Hepatic stellate cell (primary cell): Measurements from ENCODE around the gene METTL9.
"Not testable (repeated sequence)": the region's sequence is repeated elsewhere in the genome, so short reads cannot be mapped to it uniquely, and the experiment has no call there.

Source experiments
- DNase-seq: peaks from one replicate; pipeline ENCODE4 v3.0.0; 2011; ENCODE audit warnings: low spot score

The METTL9 gene

DNA sequence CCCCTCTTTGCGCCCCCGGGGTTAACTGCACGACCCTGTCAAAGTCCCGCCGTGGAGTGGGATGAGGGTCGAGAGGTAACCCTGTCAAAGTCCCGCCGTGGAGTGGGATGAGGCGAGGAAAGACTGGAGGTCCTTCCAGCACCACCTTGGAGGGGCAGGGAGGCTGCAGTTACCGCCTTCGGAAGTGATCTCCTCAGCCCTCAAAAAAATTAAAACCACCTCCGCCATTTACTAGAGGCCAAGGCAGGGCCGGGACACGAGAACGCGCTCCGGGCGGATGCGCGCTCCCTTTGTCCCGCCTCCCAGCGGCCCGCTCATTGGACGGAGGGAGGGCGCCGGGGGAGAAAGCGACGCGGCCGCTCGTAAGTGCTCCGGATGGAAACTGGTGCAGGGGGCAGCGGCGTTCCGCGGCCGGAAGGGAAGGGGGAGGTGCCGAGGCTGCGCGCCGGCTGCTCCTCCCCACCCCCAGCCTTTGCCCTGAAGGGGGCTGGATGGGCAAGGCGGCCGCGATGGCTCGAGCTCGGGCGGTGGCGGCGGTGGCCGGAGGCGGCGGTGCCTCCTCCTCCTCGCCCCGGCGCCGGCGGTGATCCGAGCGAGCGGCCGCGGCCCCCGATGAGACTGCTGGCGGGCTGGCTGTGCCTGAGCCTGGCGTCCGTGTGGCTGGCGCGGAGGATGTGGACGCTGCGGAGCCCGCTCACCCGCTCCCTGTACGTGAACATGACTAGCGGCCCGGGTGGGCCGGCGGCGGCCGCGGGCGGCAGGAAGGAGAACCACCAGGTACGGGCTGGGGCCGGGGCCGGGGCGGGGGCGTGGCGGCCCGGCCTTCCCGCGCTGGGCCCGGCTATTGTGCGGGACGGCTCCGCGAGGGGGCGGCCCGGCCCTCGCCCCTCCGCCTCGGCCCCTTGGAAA is at the start of gene METTL9:
TSS of gene METTL9 (plus strand) at position 456 of the 909 bp plus-strand sequence. CDS start at position 613, 157 bp downstream.
- peak; percentile 96 for DNase-seq

DNA sequence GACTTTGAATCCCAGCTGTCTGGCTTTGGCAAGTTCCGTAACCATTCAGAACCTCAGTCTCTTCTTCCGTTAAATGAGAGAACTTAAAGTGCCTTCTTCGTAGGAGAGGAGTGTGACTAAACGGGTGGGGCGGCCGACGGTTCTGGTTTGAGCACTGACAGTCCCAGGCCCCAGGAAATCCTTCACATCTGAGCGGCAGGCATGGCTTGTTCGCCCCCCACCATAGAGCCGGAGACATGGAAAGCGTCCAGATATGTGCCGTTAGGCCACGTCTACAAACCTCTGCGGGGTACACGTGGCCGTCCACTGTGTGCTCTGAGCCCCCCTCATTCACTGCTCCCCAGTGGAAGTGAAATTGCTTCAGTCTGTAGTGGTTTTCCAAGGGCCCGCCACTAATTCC is 49.4 kb upstream of the METTL9 start:
- DNase-seq = not testable (repeated sequence)

DNA sequence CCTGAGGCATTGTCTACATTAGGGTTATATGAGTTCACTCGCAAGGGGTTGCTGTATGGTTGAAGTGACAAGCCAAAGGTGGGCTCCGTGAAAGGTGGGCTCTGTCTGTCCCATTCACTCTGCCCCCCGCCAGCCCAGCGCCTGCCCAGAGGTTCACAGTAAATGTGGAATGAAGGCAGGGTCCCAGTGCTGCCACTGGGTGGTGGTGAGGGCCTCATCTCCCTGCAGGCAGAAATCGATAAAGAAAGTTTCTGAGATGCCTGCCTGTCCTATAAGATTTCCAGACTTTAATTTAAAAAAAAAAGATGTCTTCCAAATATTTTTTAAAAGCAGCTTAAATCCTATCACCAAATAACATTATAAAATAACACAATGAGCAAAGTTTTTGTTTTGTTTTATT is 48.9 kb upstream of the METTL9 start:
- not testable (repeated sequence) for DNase-seq

DNA sequence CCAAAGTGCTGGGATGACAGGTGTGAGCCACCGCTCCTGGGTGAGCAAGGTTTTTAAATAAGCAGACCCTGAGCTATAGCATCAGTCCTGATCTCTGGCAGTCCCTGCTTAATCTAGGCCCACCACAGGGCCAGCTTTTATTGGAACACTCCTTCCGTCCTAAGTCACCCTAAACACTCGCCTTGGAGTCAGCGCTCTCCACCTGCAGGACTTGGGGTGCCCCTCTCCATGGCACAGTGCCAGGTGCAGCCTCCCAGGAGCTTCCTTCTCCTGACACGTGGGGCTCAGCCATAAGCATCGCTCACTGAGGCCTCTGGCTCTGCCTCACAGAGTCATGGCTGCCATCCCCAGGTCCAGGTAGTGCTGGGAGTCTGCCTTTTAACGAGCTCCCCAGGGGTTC is 48.3 kb upstream of the METTL9 start:
- not testable (repeated sequence) for DNase-seq

DNA sequence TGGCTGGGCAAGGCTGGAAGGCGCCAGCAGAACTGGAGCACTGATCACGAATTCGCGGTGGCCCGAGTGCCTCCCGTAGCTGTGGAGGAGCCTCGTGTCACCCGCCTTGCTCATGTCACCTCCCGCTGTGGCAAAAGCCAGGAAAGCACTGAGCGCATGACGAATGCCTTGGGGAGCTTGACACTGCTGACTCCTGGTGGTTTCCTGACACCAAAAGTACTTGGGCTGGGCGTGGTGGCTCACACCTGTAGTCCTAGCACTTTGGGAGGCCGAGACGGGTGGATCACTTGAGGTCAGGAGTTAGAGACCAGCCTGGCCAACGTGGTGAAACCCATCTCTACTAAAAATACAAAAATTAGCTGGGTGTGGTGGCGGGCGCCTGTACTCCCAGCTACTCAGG is 47.8 kb upstream of the METTL9 start:
- not testable (repeated sequence) for DNase-seq

DNA sequence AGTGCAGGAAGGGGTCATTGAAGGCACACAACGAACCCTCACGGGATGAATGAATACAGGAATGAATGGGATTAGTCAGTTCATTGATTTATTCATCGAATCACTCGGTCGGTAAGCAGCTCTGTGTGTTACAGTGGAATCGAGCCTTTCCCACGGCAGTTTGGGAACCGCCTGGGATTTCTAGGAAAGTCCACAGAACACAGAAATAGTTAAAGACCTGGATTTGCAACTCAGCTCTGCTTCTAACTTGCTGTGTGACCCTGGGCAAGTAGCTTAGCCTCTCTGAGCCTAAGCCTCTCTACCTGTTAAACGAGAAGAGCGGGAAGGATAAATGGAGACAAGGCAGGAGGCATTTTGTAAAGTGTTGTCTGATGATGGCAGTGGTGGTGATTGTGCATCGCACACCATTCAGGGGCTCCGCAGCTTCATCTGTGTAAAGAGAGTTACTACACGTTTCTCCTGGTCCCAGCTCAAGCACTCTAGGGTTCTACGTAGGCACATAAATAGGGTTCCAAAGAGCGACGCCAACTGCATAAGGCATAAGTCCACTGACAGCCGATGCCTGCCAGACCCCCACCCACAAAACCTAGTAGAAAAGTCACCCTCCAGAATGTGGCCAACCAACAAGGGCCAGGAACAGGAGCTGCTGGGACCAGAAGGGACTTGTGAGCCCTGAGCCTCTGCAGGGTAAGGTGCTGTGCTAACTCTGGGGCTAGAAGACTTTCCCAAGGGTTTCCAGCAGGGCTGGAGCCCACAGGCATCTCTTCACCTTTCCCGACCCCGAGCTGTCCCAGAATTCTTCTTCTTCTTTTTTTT is 45.7 kb upstream of the METTL9 start:
- not testable (repeated sequence) for DNase-seq

DNA sequence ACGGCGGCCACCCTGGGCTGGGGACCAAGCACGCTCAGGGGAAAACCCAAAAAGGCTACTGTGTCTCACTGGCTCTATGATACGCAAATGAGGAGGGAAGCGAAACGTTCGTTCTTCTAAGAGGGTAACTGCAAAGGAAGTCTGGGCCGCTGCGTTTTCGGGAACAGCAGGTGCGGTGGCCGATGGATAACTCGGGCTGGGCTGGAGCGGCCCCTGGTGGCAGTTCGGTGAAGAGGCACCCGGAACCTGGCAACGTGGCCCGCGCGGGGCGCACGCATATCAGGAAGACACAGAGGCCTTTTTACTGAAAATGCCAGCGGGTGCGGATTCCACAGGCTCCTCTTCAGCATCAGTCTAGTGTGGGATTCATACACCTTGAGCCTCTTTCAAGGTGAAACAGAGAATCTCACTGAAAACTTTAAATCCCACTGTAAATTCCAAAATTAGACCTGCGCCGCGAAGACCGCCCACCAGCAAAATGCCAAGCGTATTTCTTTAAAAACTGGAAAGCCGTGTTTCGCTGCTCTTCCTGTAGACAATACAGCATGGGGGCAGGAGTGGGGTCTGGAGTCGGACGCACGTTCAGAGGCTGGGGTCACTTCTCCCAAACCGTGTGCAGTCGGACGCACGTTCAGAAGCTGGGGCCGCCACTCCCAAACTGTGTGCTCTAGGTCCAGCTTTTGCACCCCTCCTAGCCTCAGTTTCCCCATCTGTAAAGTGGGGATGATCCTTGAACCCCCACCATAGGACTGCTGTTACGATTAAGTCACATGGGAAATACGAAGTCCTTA is 44.4 kb upstream of the METTL9 start:
- peak; percentile 93 for DNase-seq

DNA sequence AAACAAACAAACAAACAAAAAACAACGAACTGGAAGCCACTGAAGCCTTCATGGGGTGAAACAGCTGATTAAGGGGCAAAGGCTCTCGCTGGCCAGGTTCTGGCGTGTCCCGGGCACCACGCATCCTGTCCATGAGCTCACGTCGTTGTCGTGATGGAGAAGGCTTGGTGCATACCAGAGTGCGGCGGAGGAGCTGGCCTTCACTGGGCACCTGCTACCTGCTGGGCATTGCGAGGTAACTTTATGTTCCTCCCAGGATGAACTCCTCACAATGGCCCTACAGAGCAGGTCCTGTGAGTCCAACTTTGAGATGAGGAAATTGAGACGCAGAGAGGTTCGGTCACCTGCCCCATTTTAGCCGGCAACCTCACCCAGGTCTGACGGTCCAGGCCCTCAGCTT is 43.8 kb upstream of the METTL9 start:
- DNase-seq = not testable (repeated sequence)

DNA sequence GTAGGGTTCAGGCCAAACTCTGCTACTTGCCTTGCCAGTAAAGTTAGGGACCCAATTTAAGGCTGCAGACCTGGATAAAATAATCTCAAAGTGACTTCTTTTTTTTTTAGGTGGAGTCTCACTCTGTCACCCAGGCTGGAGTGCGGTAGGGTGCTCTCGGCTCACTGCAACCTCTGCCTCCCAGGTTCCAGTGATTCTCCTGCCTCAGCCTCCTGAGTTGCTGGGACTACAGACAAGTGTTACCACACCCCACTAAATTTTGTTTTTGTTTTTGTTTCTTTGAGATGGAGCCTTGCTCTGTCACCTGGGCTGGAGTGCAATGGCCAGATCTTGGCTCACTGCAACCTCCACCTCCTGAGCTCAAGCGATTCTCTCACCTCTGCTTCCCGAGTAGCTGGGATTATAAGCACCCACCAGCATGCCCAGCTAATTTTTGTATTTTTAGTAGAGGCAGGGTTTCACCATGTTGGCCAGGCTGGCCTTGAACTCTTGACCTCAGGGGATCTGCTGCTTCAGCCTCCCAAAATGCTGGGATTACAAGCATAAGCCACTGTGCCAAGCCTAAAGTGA is 43.3 kb upstream of the METTL9 start:
- DNase-seq = not testable (repeated sequence)

DNA sequence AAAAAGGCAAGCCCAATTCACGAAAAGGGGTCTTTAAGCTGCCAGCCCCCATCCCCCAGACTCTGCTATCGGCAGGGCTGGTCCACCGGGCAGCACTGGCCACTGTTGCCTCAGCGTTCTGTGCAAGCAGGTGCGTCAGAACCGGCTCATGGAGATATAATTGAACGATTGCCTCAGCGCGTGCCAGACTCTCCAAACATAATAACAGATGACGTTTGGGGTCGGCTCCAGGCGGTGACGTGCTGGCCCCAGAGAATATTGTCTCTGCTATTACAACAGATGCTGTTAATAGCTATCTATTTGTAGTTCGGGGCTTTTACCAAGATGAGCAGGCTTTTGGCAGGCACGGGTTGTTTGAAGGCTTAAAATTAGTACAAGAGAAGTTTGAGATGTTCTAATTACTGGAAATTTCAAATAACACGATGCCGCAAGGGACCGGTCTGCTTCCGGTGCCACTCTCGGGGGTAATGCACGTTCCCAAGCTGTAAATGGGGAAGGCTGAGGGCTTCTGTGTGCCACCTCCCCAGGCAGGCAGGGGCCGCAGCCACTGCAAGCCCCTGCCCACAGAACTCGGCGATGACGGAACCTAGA is 42.6 kb upstream of the METTL9 start:
- DNase-seq = peak; percentile 77

DNA sequence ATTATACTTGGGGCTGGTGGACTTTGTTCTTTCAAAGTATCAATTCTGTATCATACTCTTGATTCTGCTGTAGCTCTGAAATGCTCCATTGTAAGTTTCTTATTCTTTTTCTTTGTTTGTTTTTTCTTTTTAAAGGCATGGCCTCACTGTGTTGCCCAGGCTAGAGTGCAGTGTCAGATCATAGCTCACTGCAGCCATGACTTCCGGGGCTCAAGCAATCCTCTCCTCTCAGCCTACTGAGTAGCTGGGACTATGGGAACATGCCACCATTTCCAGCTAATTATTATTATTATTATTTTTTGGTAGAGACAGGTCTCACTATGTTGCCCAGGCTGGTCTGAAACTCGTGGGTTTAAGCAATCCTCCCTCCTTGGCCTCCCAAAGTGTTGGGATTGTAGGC is 38.9 kb upstream of the METTL9 start:
- DNase-seq = no peak

DNA sequence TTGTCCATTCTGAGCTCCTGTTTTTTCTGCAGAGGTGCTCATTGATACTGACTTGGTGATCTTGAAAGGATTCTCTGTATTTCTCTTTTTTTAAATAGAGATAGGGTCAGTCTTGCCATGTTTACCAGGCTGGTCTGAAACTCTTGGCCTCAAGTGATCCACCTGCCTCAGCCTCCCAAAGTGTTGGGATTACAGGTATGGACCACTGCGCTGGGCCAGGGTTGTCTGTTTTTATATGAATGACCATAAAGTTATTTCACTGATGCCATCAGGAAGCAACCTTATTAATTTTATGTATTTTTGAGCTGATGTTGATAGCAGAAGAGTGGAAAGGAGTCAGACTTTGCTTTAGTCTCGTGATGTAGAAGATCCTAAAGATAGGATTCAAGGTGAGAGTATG is 35.7 kb upstream of the METTL9 start:
- DNase-seq = no peak

DNA sequence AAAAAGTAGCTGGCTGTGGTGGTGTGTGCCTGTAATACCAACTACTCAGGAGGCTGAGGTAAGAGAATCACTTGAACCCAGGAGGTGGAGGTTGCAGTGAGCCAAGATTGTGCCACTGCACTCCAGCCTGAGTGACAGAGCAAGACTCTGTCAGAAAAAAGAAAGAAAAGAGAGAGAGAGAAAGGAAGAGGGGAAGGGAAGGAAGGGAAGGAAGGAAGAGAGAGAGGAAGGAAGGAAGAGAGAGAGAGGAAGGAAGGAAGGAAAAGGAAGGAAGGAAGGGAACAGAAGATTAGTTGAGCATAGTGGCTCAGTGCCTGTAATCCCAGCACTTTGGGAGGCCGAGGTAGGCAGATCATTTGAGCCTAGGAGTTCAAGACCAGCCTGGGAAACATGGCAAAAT is 35.0 kb upstream of the METTL9 start:
- DNase-seq = not testable (repeated sequence)

DNA sequence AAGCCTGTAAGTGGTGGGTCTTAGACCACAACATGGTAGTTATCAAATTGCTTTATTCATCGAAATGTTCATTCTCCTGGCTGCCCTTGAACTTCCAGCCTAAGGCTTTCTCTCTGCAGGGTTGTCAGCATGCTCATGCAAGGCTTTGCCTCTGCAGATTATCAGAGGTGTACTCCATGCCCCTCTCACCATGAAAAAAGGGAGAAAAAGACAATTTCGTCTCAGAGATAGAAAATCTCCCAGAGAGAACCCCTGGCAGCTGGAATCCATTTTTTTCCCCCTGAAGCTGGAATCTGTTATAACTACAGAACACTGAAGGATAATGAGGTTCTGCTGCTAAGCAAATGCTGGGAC is 33.9 kb upstream of the METTL9 start:
- DNase-seq = no peak

DNA sequence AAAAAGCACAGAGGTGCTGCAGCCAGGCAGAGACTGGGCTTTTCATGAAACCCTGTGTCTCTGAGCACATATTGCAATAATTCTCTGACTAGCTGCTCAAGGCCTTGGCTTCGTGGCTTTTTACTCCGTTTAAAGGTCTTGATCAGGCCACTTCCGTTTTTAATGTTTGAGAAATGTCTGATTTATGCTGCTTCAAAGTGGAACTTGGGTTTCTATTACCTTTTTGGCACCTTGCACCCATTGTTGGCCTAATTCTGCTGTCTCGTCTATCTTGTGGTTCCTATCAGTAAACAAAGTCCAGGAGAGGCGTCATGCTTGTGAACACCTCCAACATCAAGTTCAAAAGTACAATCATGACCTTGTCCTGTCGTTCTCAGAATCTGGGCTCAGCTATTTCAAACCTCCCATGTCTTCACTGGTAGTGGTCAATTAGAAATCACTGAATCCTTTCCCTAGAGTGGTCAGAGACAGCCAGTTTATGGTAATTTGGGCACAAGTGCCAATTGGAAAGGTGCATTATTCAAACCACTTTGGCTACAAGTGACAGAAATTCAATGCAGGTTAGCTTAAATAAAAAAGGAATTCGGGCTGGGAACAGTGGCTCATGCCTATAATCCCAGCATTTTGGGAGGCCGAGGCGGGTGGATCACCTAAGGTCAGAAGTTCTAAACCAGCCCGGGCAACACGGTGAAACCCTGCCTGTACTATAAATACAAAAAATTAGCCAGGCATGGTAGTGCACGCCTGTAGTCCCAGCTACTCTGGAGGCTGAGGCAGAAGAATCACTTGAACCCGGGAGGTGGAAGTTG is 33.3 kb upstream of the METTL9 start:
- no peak for DNase-seq

DNA sequence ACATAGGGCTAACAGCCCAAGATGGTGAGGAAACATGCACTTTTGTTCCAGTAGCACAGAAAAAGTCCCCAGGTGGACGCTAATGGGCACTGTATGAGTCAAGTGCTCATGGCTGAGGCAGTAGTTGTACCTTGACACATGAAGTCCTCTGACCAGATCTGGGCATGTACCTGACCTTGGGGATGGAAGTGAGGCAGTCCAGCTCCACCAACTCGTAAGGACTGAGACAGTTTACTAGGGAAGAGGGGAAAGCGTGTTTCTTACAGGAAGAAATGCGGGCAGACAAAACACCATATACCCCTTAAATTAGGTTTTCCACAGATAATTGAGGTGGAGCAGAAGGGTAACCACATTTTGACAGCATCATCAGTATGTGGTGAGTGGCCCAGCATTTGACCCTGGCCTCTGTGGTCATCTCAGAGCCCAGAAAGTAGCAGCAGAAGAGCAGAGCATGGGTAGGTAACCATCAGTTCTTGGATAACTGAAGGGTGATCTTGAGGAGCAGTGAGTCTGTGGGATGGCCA is 32.4 kb upstream of the METTL9 start:
- no peak for DNase-seq

DNA sequence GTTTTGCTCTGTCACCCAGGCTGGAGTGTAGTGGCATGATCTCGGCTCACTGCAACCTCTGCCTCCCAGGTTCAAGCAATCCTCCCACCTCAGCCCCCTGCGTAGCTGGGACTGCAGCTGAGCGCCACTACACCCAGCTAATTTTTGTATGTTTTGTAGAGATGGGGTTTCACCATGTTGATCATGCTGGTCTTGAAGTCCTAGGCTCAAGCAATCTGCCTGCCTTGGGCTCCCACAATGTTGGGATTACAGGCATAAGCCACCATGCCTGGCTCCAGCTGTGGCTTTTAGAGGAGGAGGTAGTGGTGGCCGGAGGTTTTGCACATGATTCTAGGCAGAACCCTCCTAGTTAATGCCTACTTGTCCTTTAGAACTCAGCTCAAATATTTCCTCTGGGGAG is 31.9 kb upstream of the METTL9 start:
- DNase-seq = not testable (repeated sequence)

DNA sequence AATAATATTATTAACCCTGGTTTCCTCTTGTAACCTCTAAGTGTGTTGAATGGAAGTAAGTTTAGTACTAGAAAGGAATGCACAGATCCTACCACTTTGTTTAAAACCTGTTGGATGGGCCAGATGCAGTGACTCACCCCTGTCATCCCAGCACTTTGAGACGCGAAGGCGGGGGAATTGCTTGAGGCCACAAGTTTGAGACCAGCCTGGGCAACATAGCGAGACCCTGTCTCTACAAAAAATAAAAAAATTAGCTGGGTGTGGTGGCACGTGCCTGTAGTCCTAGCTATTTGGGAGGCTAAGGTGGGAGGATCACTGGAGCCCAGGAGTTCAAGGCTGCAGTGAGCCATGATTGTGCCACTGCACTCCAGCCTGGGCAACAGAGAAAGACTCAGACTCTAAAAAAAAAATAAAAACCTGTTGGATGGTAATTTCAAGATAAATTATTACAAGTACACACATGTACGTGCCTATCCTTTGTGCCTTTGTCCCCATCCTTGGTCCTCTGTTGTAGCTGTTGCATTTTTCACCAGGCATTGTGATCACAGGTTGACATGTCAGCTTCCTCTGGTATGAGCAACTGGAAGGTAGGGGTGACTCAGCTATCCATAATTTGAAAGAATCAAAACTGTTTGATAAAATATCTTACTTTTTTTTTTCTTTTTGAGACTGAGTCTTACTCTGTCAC is 30.7 kb upstream of the METTL9 start:
- no peak for DNase-seq

DNA sequence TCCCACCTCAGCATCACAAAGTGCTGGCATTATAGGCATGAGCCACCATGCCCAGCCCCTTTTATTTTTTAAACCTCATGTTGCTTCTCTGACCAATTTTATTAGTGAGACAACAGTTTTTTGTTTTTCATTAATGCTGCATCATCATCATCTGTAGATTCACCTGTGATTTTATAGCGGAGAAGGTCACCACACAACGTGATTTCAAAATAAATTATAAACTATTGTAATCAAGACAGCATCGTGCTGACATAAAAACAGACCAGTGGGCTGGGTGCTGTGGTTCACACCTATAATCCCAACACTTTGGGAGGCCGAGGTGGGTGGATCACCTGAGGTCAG is 28.7 kb upstream of the METTL9 start:
- no peak for DNase-seq

DNA sequence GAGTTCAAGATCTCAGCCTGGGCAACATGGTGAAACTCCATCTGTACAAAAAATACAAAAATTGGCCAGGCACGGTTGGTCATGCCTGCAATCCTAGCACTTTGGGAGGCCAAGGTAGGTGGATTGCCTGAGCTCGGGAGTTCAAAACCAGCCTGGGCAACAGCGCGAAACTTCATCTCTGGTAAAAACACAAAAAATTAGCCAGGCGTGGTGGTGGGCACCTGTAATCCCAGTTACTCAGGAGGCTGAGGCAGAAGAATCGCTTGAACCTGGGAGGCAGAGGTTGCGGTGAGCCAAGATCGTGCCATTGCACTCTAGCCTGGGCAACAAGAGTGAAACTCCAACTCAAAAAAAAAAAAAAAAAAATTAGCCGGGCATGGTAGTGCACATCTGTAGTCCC is 25.9 kb upstream of the METTL9 start:
- DNase-seq = not testable (repeated sequence)
